Mesenchymal stem cell (in vitro differentiated cells and primary cell): ENCODE results near the gene RUBCN.

Source experiments
- DNase-seq: peaks from one replicate; pipeline ENCODE4 v3.0.0-alpha.2; 2013
- H2AFZ ChIP-seq: one replicate; pipeline ENCODE4 v1.6.1; 2013; ENCODE audit warnings: low read depth, mild to moderate bottlenecking, control low read depth, inconsistent platforms, low read length, moderate library complexity
- H2AK5ac ChIP-seq: 2 replicates; pipeline ENCODE4 v1.6.1; 2013; ENCODE audit warnings: low read length, moderate library complexity, mild to moderate bottlenecking, inconsistent platforms; ENCODE audit not compliant: severe bottlenecking
- H2BK120ac ChIP-seq: one replicate; pipeline ENCODE4 v1.6.1; 2013; ENCODE audit warnings: low read depth, mild to moderate bottlenecking, inconsistent platforms, low read length, moderate library complexity
- H2BK12ac ChIP-seq, 2 experiments: one replicate each; pipeline ENCODE4 v1.6.1; 2013; ENCODE audit warnings: inconsistent platforms in 2 of 2, low read length in 2 of 2, mild to moderate bottlenecking in 2 of 2, moderate library complexity in 2 of 2, control low read depth in 1 of 2
- H2BK15ac ChIP-seq: one replicate; pipeline ENCODE4 v1.6.1; 2013; ENCODE audit warnings: mild to moderate bottlenecking, low read depth, inconsistent platforms; ENCODE audit not compliant: poor library complexity, severe bottlenecking
- H2BK5ac ChIP-seq: 2 replicates; pipeline ENCODE4 v1.6.1; 2013; ENCODE audit warnings: low read depth, mild to moderate bottlenecking, low read length, control low read depth, inconsistent platforms; ENCODE audit not compliant: poor library complexity, severe bottlenecking
- H3K14ac ChIP-seq, 2 experiments: one replicate each; pipeline ENCODE4 v1.6.1; 2013; ENCODE audit warnings: inconsistent platforms in 2 of 2, low read length in 2 of 2, control low read depth in 1 of 2, mild to moderate bottlenecking in 1 of 2, moderate library complexity in 1 of 2
- H3K18ac ChIP-seq, 2 experiments: one replicate each; pipeline ENCODE4 v1.6.1; 2013; ENCODE audit warnings: inconsistent platforms in 2 of 2, low read length in 2 of 2, control low read depth in 1 of 2, low read depth in 1 of 2, mild to moderate bottlenecking in 1 of 2
- H3K23ac ChIP-seq, 2 experiments: one replicate each; pipeline ENCODE4 v1.6.1; 2013; ENCODE audit warnings: inconsistent platforms in 2 of 2, low read length in 2 of 2, mild to moderate bottlenecking in 2 of 2, moderate library complexity in 2 of 2, control low read depth in 1 of 2
- H3K27ac ChIP-seq: 2 replicates; pipeline ENCODE4 v1.5.1; 2013; ENCODE audit warnings: mild to moderate bottlenecking, moderate library complexity, low read length, control low read depth, inconsistent platforms; ENCODE audit not compliant: poor library complexity, severe bottlenecking
- H3K27me3 ChIP-seq, 2 experiments: 2 replicates each; pipeline versions ENCODE4 v1.6.1 to v1.7.0; 2013; ENCODE audit warnings: low read length in 2 of 2, mild to moderate bottlenecking in 2 of 2, moderate library complexity in 2 of 2, control low read depth in 1 of 2, inconsistent platforms in 1 of 2; ENCODE audit not compliant: control insufficient read depth in 1 of 2, insufficient read depth in 1 of 2
- H3K36me3 ChIP-seq, 2 experiments: 2 replicates each; pipeline versions ENCODE4 v1.6.1 to v1.7.0; 2013; ENCODE audit warnings: low read length in 2 of 2, control low read depth in 1 of 2, inconsistent platforms in 1 of 2, low read depth in 1 of 2, mild to moderate bottlenecking in 1 of 2; ENCODE audit not compliant: insufficient read depth in 2 of 2, control insufficient read depth in 1 of 2
- H3K4ac ChIP-seq, 2 experiments: one replicate each; pipeline ENCODE4 v1.6.1; 2013; ENCODE audit warnings: inconsistent platforms in 2 of 2, low read length in 2 of 2, mild to moderate bottlenecking in 2 of 2, moderate library complexity in 2 of 2, control low read depth in 1 of 2, low read depth in 1 of 2
- H3K4me1 ChIP-seq: 2 replicates; pipeline ENCODE4 v1.6.1; 2013; ENCODE audit warnings: low read depth, low read length, control low read depth; ENCODE audit not compliant: control insufficient read depth, insufficient read depth
- H3K4me2 ChIP-seq: 2 replicates; pipeline ENCODE4 v1.6.1; 2013; ENCODE audit warnings: low read length, mild to moderate bottlenecking, inconsistent platforms; ENCODE audit not compliant: poor library complexity, severe bottlenecking
- H3K4me3 ChIP-seq, 2 experiments: 2 replicates each; pipeline versions ENCODE4 v1.5.1 to v1.7.0; 2013; ENCODE audit warnings: low read length in 2 of 2, mild to moderate bottlenecking in 2 of 2, control low read depth in 1 of 2, low read depth in 1 of 2; ENCODE audit not compliant: insufficient read depth in 1 of 2
- H3K79me1 ChIP-seq: replicated peaks from 2 replicates; pipeline ENCODE4 v1.6.1; 2013; ENCODE audit warnings: mild to moderate bottlenecking, control low read depth, low read length, inconsistent platforms; ENCODE audit not compliant: poor library complexity, severe bottlenecking
- H3K9ac ChIP-seq: 2 replicates; pipeline ENCODE4 v1.7.0; 2013; ENCODE audit warnings: mild to moderate bottlenecking, low read length, moderate library complexity
- H3K9me3 ChIP-seq: 2 replicates; pipeline ENCODE4 v1.7.0; 2013; ENCODE audit warnings: mild to moderate bottlenecking, low read length; ENCODE audit not compliant: control insufficient read depth
- H4K8ac ChIP-seq: one replicate; pipeline ENCODE4 v1.6.1; 2013; ENCODE audit warnings: inconsistent platforms, mild to moderate bottlenecking, low read length, moderate library complexity
- H4K91ac ChIP-seq: one replicate; pipeline ENCODE4 v1.6.1; 2013; ENCODE audit warnings: mild to moderate bottlenecking, low read length, inconsistent platforms
- WGBS: methylation state at CpG from one replicate; pipeline ENCODE4 v1.1.7; 2013; ENCODE audit warnings: mixed read lengths; 5-methylcytosine and 5-hydroxymethylcytosine counted together

The RUBCN gene

DNA sequence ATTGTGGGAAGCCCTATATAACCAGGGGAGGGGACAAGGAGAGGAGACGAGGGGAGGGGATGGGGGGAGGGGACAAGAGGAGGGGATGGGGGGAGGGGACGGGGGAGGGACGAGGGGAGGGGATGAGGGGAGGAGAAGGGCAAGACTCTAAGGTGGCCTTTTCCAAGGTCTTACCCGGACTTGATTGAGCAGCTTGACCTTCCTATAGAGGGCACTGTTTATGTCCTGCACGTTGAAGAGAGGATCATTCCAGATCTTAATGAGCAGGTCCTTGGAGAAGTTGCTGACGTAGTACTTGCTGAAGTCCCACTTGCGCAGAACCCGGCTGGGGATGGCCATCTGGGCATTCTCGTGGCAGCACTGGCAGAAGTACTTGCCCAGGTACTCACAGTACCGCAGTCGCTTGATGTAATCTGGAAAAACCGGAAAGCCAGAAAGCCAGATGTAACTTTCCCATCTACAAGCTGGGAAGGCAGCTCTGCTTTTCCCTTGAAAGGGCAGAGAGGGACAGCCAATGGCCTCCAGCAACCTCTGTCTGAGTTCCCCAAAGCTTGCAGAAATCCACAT is 55.7 kb downstream of the RUBCN start:
- no peak overlapping the region for H3K27ac ChIP-seq
- H2BK120ac ChIP-seq, result no peak overlapping the region
- no peaks in the 10 kb centered on the region for H3K27me3 ChIP-seq
- no peak overlapping the region for H3K23ac ChIP-seq
- no peak overlapping the region for H4K8ac ChIP-seq
- H4K91ac ChIP-seq, result no peak overlapping the region
- H2BK15ac ChIP-seq, result no peak overlapping the region
- H2BK12ac ChIP-seq, result no peak overlapping the region
- H3K4me3 ChIP-seq, result no peak overlapping the region
- no peaks in the 10 kb centered on the region for H3K9me3 ChIP-seq
- 87% methylated on average over 11 of the region's 12 CpGs for WGBS
- H3K9ac ChIP-seq, result no peak overlapping the region
- peaks cover 3% of the 10 kb centered on the region for H3K79me1 ChIP-seq
- H3K4me2 ChIP-seq, result no peak overlapping the region
- no peak overlapping the region for H3K4ac ChIP-seq
- no peak overlapping the region for H3K14ac ChIP-seq
- peaks cover 51 to 68% of the 10 kb centered on the region in 2 experiments for H3K36me3 ChIP-seq
- no peak overlapping the region for H3K18ac ChIP-seq
- no peak overlapping the region for H2AFZ ChIP-seq
- no peaks in the 10 kb centered on the region for H3K4me1 ChIP-seq
- no peak overlapping the region for H2BK5ac ChIP-seq
- no peak overlapping the region for H2AK5ac ChIP-seq
- DNase-seq, result no peak

DNA sequence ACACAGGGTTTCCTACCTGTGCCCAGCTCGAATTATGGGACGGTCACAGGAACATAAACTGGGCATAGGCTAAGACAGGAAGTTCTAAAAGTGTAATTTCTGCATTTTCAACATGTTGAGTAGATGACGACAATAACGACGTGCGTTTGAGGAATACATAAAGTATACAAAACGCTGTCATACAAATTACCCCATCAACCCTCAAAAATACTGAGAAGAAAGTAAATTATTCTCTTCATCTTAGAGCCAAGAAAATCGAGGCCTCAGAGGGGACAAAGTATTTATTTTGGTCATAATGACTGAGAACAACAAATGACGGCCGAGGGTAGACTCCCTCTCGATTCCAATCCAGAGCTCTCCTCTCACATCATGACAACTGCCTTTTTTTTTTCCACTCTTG is 60.8 kb downstream of the RUBCN start:
- no peak for DNase-seq
- H4K8ac ChIP-seq, result no peak overlapping the region
- H2BK120ac ChIP-seq, result no peak overlapping the region
- 98% methylated on average over 11 of the region's 11 CpGs for WGBS
- H3K79me1 ChIP-seq, result peaks cover 2% of the 10 kb centered on the region
- no peak overlapping the region for H3K4me2 ChIP-seq
- no peak overlapping the region for H2AK5ac ChIP-seq
- no peaks in the 10 kb centered on the region for H3K27me3 ChIP-seq
- no peak overlapping the region for H4K91ac ChIP-seq
- no peak overlapping the region for H2BK15ac ChIP-seq
- H3K4me1 ChIP-seq, result no peaks in the 10 kb centered on the region
- no peak overlapping the region for H3K27ac ChIP-seq
- H3K9ac ChIP-seq, result no peak overlapping the region
- no peak overlapping the region for H2BK5ac ChIP-seq
- peaks cover 59 to 65% of the 10 kb centered on the region in 2 experiments for H3K36me3 ChIP-seq
- no peak overlapping the region for H2BK12ac ChIP-seq
- H3K4me3 ChIP-seq, result no peak overlapping the region
- no peak overlapping the region for H3K14ac ChIP-seq
- no peak overlapping the region for H3K4ac ChIP-seq
- no peak overlapping the region for H3K18ac ChIP-seq
- H3K9me3 ChIP-seq, result no peaks in the 10 kb centered on the region
- H2AFZ ChIP-seq, result no peak overlapping the region
- no peak overlapping the region for H3K23ac ChIP-seq

DNA sequence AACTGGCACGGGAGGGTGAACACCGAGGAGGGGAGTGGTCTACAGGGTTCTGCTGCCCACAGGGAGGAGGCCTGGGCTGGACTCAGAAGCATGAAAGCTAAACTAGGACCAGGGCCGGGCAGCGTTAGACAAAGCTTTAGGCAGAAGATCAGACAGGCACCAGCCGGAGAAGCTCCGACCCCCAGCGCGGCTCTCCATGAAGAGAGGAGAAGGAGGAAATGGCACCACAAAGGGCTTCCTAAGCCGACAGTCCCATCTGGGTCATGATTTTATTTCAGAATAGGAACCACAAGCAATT is 61.2 kb downstream of the RUBCN start:
- H3K14ac ChIP-seq, result no peak overlapping the region
- no peaks in the 10 kb centered on the region for H3K4me1 ChIP-seq
- no peaks in the 10 kb centered on the region for H3K9me3 ChIP-seq
- H3K4me3 ChIP-seq, result no peak overlapping the region
- no peak for DNase-seq
- no peak overlapping the region for H3K4me2 ChIP-seq
- no peak overlapping the region for H3K18ac ChIP-seq
- H4K91ac ChIP-seq, result no peak overlapping the region
- H2BK15ac ChIP-seq, result no peak overlapping the region
- 97% methylated on average over 9 of the region's 9 CpGs for WGBS
- no peak overlapping the region for H3K4ac ChIP-seq
- H2BK5ac ChIP-seq, result no peak overlapping the region
- H2BK12ac ChIP-seq, result no peak overlapping the region
- no peak overlapping the region for H4K8ac ChIP-seq
- H3K9ac ChIP-seq, result no peak overlapping the region
- no peak overlapping the region for H2AK5ac ChIP-seq
- peaks cover 2% of the 10 kb centered on the region for H3K79me1 ChIP-seq
- H3K23ac ChIP-seq, result no peak overlapping the region
- no peaks in the 10 kb centered on the region for H3K27me3 ChIP-seq
- no peak overlapping the region for H2AFZ ChIP-seq
- H3K36me3 ChIP-seq, result peaks cover 55 to 66% of the 10 kb centered on the region in 2 experiments
- no peak overlapping the region for H2BK120ac ChIP-seq
- H3K27ac ChIP-seq, result no peak overlapping the region

DNA sequence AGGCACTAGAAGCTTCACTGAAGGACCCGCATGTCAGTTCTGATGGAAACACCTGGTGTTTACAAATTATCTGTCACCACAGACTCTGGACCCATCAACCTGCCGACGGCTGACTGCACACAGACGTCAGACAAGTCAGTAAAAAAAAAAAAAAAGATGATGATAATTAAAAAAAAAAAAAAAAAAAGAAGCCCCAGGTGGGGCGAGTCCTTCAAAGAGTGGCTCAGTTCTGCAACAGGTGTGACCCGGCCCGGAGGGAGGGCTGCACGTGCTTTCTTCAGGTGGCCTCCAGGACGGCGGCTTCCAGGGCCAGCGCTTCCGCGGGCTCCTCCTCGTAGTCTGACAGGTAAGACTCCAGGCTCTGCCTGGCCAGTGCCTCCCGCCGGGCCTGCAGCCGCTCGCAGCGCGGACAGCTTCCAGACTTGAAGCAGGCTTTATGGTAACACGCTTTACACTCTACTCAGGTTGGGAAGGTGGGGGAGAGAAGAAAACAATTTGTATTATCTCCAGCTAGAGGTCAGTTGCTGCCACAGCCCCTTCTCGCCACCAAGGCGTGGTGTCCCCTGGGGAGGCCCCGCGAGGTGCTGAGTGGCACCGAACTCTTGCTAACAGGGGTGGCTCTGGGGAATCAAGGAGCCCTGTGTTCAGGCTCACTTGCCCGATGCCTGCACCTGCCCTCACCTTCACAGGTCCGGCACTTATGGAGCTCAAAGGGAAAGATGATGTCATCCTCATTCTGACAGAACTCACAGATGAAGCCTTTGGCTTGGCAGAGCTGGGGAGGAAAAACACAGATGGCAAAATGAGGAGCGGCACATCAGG is 61.8 kb downstream of the RUBCN start:
- DNase-seq, result no peak
- no peak overlapping the region for H3K27ac ChIP-seq
- no peak overlapping the region for H2BK12ac ChIP-seq
- H3K23ac ChIP-seq, result no peak overlapping the region
- H4K91ac ChIP-seq, result no peak overlapping the region
- H2BK15ac ChIP-seq, result no peak overlapping the region
- no peaks in the 10 kb centered on the region for H3K27me3 ChIP-seq
- no peak overlapping the region for H3K9ac ChIP-seq
- no peaks in the 10 kb centered on the region for H3K9me3 ChIP-seq
- H4K8ac ChIP-seq, result no peak overlapping the region
- no peak overlapping the region for H3K18ac ChIP-seq
- peaks cover 53 to 67% of the 10 kb centered on the region in 2 experiments for H3K36me3 ChIP-seq
- no peak overlapping the region for H3K4me2 ChIP-seq
- peaks cover 2% of the 10 kb centered on the region for H3K79me1 ChIP-seq
- 96% methylated on average over 28 of the region's 29 CpGs for WGBS
- no peak overlapping the region for H3K14ac ChIP-seq
- H3K4ac ChIP-seq, result no peak overlapping the region
- H3K4me1 ChIP-seq, result no peaks in the 10 kb centered on the region
- no peak overlapping the region for H3K4me3 ChIP-seq
- no peak overlapping the region for H2BK120ac ChIP-seq
- H2AK5ac ChIP-seq, result no peak overlapping the region
- no peak overlapping the region for H2BK5ac ChIP-seq
- no peak overlapping the region for H2AFZ ChIP-seq
